GM12891 (cell line): Measurements from ENCODE around the gene NPBWR2. TPM values are rescaled to one million over a fixed set of nuclear protein-coding genes. Genes with fewer than 3 reads are reported as not detected.

Experiments
- DNase-seq: peaks from one replicate; pipeline ENCODE4 v3.0.0; 2011; ENCODE audit warnings: low spot score; ENCODE audit not compliant: insufficient read length
- FAIRE-seq: peaks from 2 replicates; lab custom pipeline; 2011; peaks lifted over from hg19 to GRCh38; lab: Jason Lieb, UNC
- PAX5 ChIP-seq: IDR thresholded peaks from 2 replicates; pipeline ENCODE4 v1.6.1; 2011; ENCODE audit warnings: low read length, moderate library complexity, mild to moderate bottlenecking; ENCODE audit not compliant: insufficient read depth, severe bottlenecking
- POLR2A ChIP-seq: IDR thresholded peaks from 2 replicates; pipeline ENCODE4 v1.6.1; 2011; ENCODE audit warnings: low read depth, low read length, control low read depth
- POLR2AphosphoS5 ChIP-seq: IDR thresholded peaks from 2 replicates; pipeline ENCODE4 v1.6.1; 2011; ENCODE audit warnings: low read depth, low read length, control low read depth
- POU2F2 ChIP-seq: IDR thresholded peaks from 2 replicates; pipeline ENCODE4 v1.6.1; 2011; ENCODE audit warnings: low read depth, mild to moderate bottlenecking, control low read depth, low read length, moderate library complexity
- SPI1 ChIP-seq: IDR thresholded peaks from 2 replicates; pipeline ENCODE4 v1.6.1; 2011; ENCODE audit warnings: low read depth, low read length, control low read depth
- TAF1 ChIP-seq: IDR thresholded peaks from 2 replicates; pipeline ENCODE4 v1.6.1; 2011; ENCODE audit warnings: low read depth, low read length, control low read depth
- polyA plus RNA-seq: library from polyadenylated mRNA; unstranded; fragments of >200 nt; gene quantifications from one replicate; pipeline ENCODE4 v1.2.1, GENCODE V29; 2012; ENCODE audit warnings: low read depth, missing spikeins, inconsistent platforms; ENCODE audit not compliant: missing spikeins

The NPBWR2 gene
- not detected for polyA plus RNA-seq

GRCh38 chr20:64106981-64107735, at the start of gene NPBWR2:
Gene NPBWR2 (minus strand): TSS chr20:64107565. CDS start chr20:64106831, 734 bp downstream.
- FAIRE-seq = peak; percentile 66
- no peak for TF ChIP-seq POLR2A
- TF ChIP-seq POLR2AphosphoS5 = no peak
- TF ChIP-seq PAX5 = no peak
- TF ChIP-seq POU2F2 = no peak
- no peak for TF ChIP-seq SPI1
- no peak for TF ChIP-seq TAF1
- DNase-seq = no peak

- DNase-seq (no peak), FAIRE-seq (no peak)
Observed at GRCh38 chr20:64156136-64156885, 48.9 kb upstream of the NPBWR2 start.

GRCh38 chr20:64155258-64156135, 48.1 kb upstream of the NPBWR2 start:
- DNase-seq (no peak), FAIRE-seq (no peak)
- TF ChIP-seq POLR2AphosphoS5 (no peak), POLR2A (no peak), TAF1 (no peak), PAX5 (no peak), POU2F2 (no peak), SPI1 (no peak)

More at GRCh38 chr20:64156136-64156885, 48.9 kb upstream of the NPBWR2 start:
- TF ChIP-seq POLR2A (no peak), POLR2AphosphoS5 (no peak), POU2F2 (no peak), TAF1 (no peak), SPI1 (no peak), PAX5 (no peak)

GRCh38 chr20:64154590-64155257, 47.4 kb upstream of the NPBWR2 start:
- FAIRE-seq = no peak
- TF ChIP-seq POU2F2 = no peak
- no peak for TF ChIP-seq PAX5
- no peak for TF ChIP-seq TAF1
- no peak for TF ChIP-seq POLR2AphosphoS5
- TF ChIP-seq POLR2A = no peak
- TF ChIP-seq SPI1 = no peak
- no peak for DNase-seq

- DNase-seq (no peak), FAIRE-seq (no peak)
- TF ChIP-seq PAX5 (no peak), POU2F2 (no peak), POLR2A (no peak)
Observed at GRCh38 chr20:64153861-64154589, 46.7 kb upstream of the NPBWR2 start.

- DNase-seq (no peak), FAIRE-seq (no peak)
- TF ChIP-seq PAX5 = no peak
- TF ChIP-seq SPI1 = no peak
- no peak for TF ChIP-seq TAF1
- TF ChIP-seq POLR2A = no peak
- TF ChIP-seq POLR2AphosphoS5 = no peak
- no peak for TF ChIP-seq POU2F2
Observed at GRCh38 chr20:64153410-64153809, 46.0 kb upstream of the NPBWR2 start.

- no peak for FAIRE-seq
- no peak for DNase-seq
- TF ChIP-seq PAX5 = no peak
- TF ChIP-seq TAF1 = no peak
- no peak for TF ChIP-seq POU2F2
- TF ChIP-seq POLR2AphosphoS5 = no peak
- TF ChIP-seq POLR2A = no peak
- no peak for TF ChIP-seq SPI1
Observed at GRCh38 chr20:64152906-64153305, 45.5 kb upstream of the NPBWR2 start.
